Stimulated activated CD4-positive, alpha-beta T cell treated with anti-CD3 and anti-CD28 coated beads, TNF-alpha, amount 100 ng/mL, for 24 hours (primary cell): Measurements from ENCODE around the gene PLPP1.

Experiments used
- DNase-seq, 3 experiments: peaks; one replicate each; pipeline ENCODE4 v3.0.0-alpha.2; 2020; ENCODE audit warnings: low read depth in 3 of 3

Gene PLPP1

DNA sequence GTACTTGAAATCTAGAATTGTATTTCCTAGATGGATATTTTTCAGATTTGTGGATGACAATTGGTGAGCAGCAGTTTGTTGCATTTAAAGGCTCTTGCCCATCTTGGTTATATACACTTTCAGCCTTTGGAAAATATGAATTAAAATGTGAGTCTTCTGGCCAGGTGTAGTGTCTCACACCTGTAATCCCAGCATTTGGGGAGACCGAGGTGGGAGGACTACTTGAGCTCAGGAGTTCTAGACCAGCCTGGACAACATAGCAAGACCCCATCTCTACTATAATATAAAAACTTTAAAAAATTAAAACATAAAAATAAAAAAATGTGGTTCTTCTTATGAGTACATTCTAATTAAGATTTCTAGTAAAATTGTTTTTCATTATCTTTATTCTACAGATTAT, 125.0 kb downstream of the PLPP1 start:
- no peak for DNase-seq

DNA sequence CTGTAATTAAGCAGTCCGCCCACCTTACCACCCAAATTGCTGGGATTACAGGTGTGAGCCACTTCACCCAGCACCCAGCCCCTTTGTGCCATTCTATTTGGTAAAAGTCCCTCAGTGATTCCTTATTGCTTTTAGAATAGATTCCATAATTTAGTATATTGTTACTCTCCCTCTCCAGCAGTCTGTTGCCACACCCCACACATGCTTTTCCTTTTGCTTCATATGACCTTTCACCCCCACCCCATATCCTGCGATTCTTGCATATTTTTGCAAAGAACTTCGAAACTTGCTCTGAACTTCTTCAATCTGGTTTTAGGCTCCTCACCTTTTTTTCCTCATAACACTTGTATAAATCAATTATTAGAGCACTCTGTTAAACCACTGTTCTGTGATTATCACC, 126.8 kb downstream of the PLPP1 start:
- DNase-seq = no peak

DNA sequence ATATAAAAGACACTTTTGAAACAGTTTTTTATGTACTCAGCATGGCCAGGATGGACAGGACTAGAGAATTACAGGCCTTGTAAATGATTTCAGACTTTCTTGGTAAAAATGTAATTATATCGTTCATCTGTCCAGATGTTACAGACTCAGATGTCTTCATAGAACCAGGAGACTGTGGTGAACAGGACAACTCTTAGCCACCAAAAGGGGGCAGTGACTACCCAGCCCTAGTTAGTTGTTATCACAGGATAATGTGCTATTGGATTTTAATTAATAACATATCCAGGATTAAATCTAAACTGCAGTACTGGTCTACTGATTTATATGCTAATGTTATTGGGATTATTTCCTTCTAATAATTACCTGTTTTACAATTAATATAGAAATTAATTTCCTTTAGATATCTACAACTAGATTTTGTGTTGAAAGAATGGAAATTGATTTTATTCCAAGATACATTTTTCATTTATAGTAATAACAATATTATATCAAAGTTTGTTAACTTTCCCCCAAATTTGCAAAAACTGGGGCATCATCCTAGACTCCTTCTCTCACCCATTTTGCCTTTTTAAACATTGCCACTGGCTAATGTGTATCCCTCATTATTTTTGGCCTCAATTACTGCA, 127.6 kb downstream of the PLPP1 start:
- peak in 1 of 3 experiments; percentile 6 for DNase-seq

DNA sequence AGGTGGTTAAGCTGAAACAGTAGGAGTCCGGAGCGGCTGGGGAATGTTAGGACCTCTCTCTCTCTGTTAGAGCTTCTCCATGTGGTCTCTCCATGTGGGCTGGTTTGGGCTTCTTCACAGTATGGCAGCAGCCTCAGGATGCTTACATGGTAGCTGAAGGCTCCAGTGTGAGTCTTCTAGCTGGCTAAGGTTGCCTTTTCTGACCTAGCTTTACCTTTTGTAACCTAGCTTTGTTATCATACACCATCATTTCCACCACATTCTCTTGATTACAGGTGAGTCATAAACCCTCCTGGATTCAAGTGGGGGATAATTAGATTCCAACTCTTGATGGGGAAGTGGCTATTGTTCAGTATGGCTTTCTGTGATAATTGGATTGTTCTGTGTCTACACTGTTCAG, 128.5 kb downstream of the PLPP1 start:
- DNase-seq = no peak

DNA sequence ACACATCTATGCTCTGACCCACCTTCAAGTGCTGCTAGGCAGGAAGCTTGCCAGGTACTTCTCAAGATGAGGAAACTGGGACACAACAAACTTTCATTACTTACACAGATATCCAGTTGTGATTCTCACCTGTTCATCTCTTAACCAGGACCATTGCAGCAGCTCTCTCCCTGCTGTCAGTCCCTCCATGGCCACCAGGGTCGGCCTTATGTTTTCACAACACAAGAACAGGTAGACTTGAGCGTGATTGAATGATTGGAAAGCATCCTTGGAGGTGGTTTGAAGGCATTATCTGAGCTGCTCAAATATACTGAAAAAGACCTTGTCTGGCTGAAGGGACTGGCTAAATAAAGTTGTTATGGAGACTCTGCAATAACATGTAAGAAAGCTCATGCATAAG, 132.6 kb downstream of the PLPP1 start:
- no peak for DNase-seq

DNA sequence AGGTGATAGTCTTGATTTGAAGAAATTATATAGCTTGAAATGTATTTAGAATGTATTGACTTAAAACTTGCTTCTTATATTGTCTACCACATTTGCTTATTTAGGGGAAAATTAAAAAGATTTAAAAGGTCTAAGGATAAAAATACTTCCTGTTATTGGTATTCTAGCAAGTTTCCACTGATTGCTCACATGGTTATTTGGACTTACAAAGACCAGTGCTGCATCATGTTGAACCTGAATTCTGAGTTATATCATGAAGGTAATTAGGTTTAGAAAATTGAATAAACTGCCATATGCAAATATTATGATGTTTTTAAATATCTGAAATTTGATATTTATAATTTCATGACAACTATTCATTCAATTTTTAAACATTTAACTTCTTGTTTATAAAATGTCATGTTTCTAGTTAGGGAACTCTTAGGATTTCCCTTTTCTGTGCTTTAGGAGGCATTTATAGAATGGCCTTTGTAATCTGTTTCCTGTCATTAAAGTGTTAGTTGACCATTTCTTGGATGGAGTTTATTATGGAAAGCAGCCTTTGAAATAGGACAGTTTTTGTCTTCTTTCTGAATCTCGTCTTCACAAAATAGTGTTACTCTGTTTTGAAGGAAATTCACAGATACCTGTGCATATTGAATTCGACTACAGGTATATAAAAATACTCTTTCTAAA, 141.1 kb downstream of the PLPP1 start:
- DNase-seq = no peak

DNA sequence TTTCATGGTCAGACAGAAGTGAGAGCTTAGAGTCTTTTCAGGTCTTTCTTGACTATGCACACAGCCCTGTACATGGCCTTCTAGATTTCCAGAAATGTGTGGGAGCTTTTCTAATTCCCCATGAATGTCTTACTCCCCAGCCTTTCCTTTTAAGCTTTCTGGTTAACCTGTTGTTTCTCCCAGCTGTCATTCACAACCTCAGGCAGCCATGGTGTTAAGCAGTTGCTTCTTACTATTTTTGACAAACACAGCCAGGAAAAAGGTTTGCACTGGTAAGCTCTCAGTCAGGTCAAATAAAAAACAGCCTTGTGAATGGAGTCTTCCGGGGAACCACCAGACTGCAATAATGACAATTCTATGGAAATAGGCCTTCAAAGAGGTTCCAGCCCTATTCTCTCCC, 142.1 kb downstream of the PLPP1 start:
- no peak for DNase-seq

DNA sequence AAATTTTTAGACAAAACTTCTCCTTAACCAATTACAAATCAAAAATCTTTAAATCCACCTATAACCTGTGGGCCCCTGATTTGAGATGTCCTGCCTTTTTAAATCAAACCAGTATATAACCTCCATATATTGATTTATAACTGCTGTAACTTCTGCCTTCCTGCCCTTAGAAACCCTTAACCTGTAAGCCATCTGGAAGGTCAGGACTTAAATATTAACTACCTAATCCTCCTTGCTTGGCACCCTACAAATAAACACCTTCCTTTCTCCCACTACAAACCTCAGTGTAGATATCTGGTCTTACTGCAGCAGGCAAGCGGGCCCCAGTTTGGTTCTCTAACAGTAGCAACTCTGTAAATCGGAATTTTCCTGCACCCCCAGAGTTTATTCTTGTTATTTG, 143.1 kb downstream of the PLPP1 start:
- DNase-seq = no peak

DNA sequence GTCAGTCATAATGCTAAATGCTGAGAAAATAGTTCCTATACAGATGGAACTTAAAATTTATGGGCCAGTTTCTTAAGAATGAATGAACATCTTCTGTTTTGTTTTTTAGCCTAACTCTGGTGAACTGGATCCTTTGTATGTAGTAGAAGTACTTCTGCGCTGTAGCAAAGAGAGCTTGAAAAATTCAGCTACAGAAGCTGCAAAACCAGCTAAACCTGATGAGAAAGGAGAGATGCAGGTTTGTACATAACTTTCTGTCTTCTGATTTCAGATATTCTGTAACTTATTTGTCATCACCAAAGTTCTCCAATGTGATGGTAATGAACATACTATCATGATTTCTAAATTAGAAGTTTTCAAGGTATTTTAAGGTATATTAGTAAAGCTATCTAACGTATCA, 146.9 kb downstream of the PLPP1 start:
- DNase-seq = no peak

DNA sequence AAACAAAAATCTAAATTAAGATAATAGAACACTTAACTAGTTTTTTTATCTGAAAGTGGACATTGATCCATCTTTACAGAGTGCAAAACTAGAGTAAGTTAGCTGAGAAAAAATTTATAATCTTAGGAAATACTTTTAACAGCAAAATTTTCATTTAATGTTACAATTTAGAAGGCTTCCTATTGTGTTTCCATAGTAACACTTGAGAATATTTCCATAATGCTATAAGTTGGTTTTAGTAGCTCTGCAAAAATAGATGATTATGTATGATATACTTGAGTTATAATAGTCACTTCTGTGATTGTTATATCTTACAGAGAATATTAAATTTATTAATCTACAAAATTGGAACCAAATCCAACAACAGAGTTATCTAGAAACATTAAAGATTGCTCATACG, 148.4 kb downstream of the PLPP1 start:
- no peak for DNase-seq

DNA sequence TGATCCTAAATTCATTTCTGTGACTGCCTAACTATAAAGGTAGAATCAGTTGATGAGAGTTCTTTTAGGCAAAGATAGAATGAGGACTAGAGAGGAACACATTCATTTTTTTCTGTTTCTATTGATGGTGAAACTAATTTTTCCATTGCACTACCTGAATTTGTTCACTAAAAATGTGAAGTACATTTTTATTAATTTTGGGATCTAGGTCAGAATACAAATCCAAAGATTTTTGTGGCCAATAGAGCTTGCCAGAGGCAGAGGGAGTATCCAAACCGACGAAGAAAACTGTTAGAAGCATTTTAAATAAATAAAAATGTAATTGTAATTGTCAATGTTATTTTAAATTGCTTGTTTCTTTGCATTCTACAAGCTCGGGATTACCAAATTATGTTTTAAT, 148.9 kb downstream of the PLPP1 start:
- no peak for DNase-seq

DNA sequence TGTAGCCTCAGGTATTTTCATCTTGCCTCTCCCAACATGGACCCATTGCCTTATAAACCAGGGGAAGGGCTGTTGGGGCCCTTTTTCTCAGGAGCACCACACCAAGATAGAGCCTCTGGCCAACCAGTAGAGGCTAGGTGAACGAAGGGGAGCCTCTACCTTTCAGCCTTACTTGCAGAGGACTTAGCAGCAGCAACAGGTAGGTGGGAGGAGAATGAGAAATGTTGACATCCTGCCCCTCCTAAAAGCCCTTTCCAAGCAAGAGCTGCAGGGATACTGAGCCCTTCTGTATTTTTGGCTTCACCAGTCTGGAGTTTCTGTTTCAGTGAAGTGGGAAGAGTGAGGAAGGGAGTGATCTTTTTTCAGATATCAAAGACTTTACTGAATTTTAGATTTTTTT, 149.5 kb downstream of the PLPP1 start:
- DNase-seq = no peak

DNA sequence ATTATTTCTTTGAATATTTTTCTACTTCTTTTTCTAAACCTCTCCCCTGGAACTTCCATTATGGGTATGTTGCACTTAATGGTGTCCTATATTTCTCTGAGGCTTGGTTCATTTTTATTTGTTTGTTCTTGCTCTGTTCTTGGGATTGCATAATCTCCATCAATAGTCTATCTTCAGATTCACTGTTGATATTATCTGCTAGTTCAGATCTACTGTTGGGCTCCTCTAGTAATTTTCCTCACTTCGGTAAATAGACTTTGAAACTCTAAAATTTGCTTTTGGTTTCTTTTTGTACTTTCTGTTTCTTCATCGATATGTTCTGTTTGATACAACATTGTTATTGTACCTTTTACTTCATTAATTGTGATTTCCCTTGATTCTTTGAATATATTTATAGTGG, 150.7 kb downstream of the PLPP1 start:
- no peak for DNase-seq

DNA sequence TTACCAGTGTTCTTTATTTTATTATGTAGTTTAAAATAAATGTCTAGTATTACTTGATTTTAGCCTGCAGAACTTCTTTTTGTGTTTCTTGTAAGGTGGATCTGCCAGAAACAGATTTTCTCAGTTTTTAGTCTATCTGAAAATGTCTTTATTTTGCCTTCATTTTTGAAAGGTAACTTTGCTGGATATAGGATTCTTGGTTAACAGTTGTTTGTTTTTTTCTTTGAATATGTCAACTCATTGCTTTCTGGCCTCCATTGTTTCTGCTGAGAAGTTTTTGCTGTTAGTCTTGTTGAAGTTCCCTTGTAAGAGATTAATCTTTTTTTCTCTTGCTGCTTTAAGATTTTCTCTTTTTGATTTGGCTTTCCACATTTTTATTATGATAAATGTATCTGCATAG, 151.5 kb downstream of the PLPP1 start:
- DNase-seq = no peak

DNA sequence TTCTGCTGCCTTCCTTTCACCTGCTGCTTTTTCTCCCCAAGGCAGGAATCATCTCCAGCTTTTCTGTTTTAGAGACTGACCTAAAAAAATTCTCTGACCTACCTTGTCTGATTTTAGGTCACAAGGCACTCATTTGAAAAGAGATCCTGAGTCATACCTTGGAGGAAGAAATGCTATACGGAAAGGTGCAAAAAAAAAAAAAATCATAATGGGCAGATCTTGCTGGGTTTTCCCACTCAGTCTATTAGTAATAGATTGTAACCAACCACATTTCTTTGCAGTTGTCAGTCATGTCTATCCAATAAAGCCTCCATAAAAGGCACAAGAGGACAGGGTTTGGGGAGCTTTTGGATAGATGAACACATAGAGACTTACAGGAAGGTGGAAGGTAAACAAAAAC, 157.0 kb downstream of the PLPP1 start:
- no peak for DNase-seq
